ENCODE measurements around the gene LYRM4. TPM values are rescaled to one million over a fixed set of nuclear protein-coding genes. Genes with fewer than 3 reads are reported as not detected.

The LYRM4 gene
- total RNA-seq, 2 experiments from 2014 or later, result 24.8 to 28.1 TPM

DNA sequence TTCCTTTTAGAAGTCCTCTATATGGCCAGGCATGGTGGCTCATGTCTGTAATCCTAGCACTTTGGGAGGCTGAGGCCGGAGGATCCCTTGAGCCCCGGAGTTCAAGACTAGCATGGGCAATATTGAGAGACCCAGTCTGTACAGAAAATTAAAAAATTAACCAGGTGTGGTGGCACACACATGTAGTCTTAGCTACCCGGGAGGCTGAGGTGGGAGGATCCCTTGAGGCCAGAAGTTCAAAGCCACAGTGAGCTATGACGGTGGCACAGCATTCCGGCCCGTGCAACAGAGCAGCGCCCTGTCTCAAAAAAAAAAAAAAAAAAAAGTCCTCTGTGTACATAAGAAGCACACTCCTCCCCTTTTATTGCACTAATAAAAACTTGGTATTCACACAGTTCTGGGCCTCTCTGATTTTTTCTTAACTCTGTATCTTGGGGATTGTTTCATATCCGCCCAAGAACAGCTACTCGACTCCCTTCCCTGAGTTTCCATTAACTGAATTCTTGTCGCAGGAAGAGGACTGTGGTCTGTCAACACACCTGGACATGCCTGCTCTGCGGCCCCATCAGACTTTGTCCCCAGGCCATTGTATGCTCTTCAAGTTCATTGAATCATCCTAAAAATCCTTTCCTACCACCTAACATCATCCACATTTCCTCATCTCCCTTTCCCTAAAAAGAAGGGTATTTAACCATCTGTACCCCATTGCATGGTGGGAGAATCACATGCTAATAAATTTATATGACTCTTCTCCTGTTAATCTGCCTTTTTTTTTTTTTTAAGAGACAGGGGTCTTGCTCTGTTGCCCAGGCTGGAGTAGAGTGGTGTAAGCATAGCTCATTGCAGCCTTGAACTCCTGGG lies 201.5 kb downstream of the LYRM4 start:
- Mint-ChIP-seq H3K27ac (no peak overlapping the region), H3K9me3 (no peaks in the 10 kb centered on the region), H3K27me3 (peaks cover 5% of the 10 kb centered on the region), H3K4me3 (no peak overlapping the region), H3K4me1 (ENCODE audit: low read depth) (no peaks in the 10 kb centered on the region), H3K36me3 (ENCODE audit: low read depth) (no peaks in the 10 kb centered on the region)
- ChIA-PET POLR2A (no interaction called here), CTCF (interaction anchor here (0.6 kb wide), 1 partner anchor 132 kb away, joined by 3 read pairs; no protein-coding TSS in a partner anchor)
- no peaks in the 10 kb centered on the region for H3K36me3 ChIP-seq (ENCODE audit: insufficient read depth, low read length)
- H3K4me1 ChIP-seq (ENCODE audit: insufficient read depth, low read length), result no peaks in the 10 kb centered on the region
- no peak overlapping the region for H3K27ac ChIP-seq (ENCODE audit: low read depth in 1 of 2, low read length in 2 of 2)
- ATAC-seq (ENCODE audit: poor library complexity) (no peak), DNase-seq (no peak)
- peaks cover 0 to 2% of the 10 kb centered on the region in 2 experiments for H3K27me3 ChIP-seq (ENCODE audit: control insufficient read depth in 1 of 2, insufficient read depth in 2 of 2, low read length in 2 of 2)
- H3K9me3 ChIP-seq (ENCODE audit: control insufficient read depth in 1 of 2, insufficient read depth in 1 of 2, low read length in 2 of 2), result peaks cover 0 to 4% of the 10 kb centered on the region in 2 experiments
- no peak for TF ChIP-seq CTCF (IDR thresholded peaks at IDR 0.05)
- no peak overlapping the region for H3K4me3 ChIP-seq (ENCODE audit: low read length)
- intact Hi-C loops (cut with DNase I, micrococcal nuclease), result no loop called here

Small RNA genes within 50 kb of the gene (microRNA-seq; reads per million reads assigned to microRNA genes)
- gene MIR3691 (ENCODE audit: borderline microRNAs expressed, borderline replicate concordance), result 1.4 reads per million

Other genes with a start within 250 kb of the LYRM4 start
- not detected for gene PPP1R3G, start 175.6 kb downstream of the LYRM4 start, total RNA-seq
- gene FARS2, start 563 bp upstream of the LYRM4 start, total RNA-seq, result 10 to 100 TPM; 12.6 to 12.8 TPM

All from CD4-positive, alpha-beta T cell (primary cell).